Measurements from ENCODE around the gene ZMYND8.

GRCh38 chr20:47191074-47191673 lies 165.3 kb downstream of the ZMYND8 start:
- TF ChIP-seq CTCF (IDR thresholded peaks at IDR 0.05), result no peak
- no peak for TF ChIP-seq POLR2A (IDR thresholded peaks at IDR 0.05)

All from thyroid gland (tissue), 4 donors.